Measurements from ENCODE around the gene PCDH19. TPM values are rescaled to one million over a fixed set of nuclear protein-coding genes. Genes with fewer than 3 reads are reported as not detected.
A peak's percentile ranks its signal among the peaks of the same experiment; 100 is the strongest.

The PCDH19 gene
- total RNA-seq, 2 donors from 2014 or later: 0.91 to 1.6 TPM

DNA sequence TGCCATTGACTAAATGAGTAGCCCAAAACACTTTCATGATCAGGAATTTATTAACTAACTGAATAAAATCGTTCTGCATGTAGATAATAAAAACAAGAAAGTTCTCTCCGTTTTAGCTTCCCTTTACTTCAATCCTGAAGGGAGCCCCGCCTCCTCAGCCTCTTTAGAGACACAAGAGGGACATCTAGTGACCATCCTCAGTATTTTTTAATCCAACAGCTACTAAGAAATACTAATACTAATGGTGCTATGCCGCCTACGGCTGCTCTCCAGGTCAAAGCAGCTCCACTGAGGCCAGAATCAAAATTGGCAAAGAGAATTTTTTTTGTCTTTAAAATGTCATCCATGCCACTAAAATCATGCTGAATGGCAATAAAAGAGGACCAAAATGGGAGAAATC is 3.2 kb upstream of the PCDH19 start:
- intact Hi-C loops (cut with DNase I): no loop called here
- Histone ChIP-seq H3K4me1 (replicated peaks) (no peaks in the 10 kb centered on the region), H3K36me3 (no peaks in the 10 kb centered on the region), H3K9me3 (no peaks in the 10 kb centered on the region), H3K27ac (no peak overlapping the region), H3K4me3 (no peak overlapping the region), H3K27me3 (replicated peaks; ENCODE audit: insufficient read depth) (no peaks in the 10 kb centered on the region)
- TF ChIP-seq POLR2A (IDR thresholded peaks at IDR 0.05): no peak
- TF ChIP-seq, protein P1, sequence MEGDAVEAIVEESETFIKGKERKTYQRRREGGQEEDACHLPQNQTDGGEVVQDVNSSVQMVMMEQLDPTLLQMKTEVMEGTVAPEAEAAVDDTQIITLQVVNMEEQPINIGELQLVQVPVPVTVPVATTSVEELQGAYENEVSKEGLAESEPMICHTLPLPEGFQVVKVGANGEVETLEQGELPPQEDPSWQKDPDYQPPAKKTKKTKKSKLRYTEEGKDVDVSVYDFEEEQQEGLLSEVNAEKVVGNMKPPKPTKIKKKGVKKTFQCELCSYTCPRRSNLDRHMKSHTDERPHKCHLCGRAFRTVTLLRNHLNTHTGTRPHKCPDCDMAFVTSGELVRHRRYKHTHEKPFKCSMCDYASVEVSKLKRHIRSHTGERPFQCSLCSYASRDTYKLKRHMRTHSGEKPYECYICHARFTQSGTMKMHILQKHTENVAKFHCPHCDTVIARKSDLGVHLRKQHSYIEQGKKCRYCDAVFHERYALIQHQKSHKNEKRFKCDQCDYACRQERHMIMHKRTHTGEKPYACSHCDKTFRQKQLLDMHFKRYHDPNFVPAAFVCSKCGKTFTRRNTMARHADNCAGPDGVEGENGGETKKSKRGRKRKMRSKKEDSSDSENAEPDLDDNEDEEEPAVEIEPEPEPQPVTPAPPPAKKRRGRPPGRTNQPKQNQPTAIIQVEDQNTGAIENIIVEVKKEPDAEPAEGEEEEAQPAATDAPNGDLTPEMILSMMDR (IDR thresholded peaks at IDR 0.05): peak in 2 of 4 experiments; percentile 28 to 43
- under 1% methylated on average over 5 of the region's 5 CpGs for WGBS
- peak; percentile 12 for DNase-seq (ENCODE audit: low spot score)

DNA sequence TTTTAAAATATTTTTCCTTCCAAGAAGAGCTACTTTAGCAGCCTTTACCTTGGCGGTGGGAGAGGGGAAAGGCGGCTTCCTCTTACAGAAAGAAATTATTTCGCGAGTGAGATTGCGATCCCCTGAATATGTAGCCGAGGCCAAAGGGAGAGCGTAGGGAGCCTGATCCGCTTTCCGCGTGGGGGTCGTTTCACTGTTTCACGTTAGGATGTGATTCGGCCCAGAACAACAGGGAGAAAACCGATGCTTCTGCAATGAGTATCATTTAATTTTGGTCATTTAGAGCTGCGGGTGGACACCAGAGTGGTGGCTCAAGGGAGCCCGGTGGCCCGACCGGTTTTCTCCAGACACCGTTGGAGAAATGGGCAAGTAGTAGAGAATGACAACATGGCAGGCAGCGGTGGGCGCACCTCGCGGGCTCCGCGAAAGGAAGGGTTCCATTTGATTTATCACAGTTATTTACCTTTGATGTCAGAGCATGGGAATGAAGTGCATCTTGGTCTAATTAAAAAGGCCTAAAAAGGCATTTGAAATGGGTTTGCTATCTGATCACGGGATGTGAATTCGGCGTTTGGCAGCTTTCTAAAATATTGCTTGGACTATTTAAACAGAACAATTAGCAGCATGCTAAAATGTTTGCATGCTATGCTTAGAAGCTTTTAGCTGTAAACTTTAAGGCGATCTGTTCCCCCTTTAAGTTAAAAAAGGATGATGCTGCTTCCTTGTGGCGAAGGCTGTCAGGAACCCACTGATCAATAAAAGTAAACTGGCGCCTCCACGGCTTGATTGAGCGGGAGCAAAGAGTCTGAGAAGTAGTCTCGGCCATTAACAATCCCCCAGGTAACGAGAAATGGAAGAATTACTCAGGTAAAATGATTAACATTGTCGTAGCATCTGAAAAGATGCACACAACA is 2.0 kb upstream of the PCDH19 start:
- Histone ChIP-seq H3K4me3 (no peak overlapping the region), H3K27me3 (replicated peaks; ENCODE audit: insufficient read depth) (no peaks in the 10 kb centered on the region), H3K36me3 (no peaks in the 10 kb centered on the region), H3K27ac (no peak overlapping the region), H3K4me1 (replicated peaks) (no peaks in the 10 kb centered on the region), H3K9me3 (no peaks in the 10 kb centered on the region)
- 39% methylated on average over 34 of the region's 36 CpGs for WGBS
- TF ChIP-seq POLR2A (IDR thresholded peaks at IDR 0.05) (no peak), POLR2AphosphoS5 (IDR thresholded peaks at IDR 0.05) (no peak)
- TF ChIP-seq, protein P1 (IDR thresholded peaks at IDR 0.05): no peak
- intact Hi-C loops (cut with DNase I): no loop called here
- no peak for DNase-seq (ENCODE audit: low spot score)

DNA sequence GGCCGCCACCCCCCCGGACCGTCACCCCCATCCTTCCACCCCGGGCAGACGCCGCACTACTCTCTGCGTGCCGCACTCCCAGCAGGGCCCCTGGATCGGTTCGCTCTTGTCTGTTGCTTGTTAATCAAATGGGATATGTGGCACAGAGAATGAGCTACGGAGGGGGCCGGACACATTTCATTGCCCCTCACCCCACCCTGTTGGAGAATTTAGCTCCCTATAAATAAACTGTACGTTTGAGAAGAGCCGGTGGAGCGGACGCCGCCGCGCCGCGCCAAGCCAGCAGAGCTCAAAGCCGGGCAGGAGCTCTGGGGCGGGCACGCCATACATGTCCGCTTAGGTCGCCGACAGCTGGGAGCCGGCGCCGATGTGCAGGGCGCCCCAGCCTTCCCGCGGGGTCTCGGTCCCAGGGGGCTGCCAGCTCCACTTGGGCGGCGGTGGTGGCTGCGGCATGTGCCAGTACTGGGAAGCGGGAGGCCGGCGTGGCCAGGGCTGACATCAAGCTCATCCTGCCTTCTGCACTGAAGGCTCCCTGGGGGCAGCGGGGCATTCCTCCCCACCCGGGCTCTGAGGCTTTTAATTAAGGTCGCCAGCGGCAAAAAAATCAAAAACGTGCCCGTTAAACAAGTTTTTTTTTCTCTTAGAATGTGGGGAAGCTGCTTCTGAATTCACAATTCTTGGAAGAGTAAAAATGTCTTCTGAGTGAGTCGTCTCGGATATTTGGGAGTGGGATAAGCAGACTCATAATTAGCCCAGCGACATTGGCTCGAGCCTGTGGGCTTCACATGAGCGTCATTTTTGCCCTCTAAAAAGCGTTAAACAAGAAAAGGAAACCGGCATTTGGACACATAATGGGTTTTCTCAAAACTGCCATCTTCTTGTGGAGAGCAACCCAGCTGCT is 1.1 kb upstream of the PCDH19 start:
- WGBS: 5% methylated on average over 40 of the region's 53 CpGs
- H3K4me1 ChIP-seq (replicated peaks): no peaks in the 10 kb centered on the region
- H3K27ac ChIP-seq: no peak overlapping the region
- H3K36me3 ChIP-seq: no peaks in the 10 kb centered on the region
- H3K4me3 ChIP-seq: no peak overlapping the region
- intact Hi-C loops (cut with DNase I): no loop called here
- no peaks in the 10 kb centered on the region for H3K27me3 ChIP-seq (replicated peaks; ENCODE audit: insufficient read depth)
- TF ChIP-seq, protein P1 (IDR thresholded peaks at IDR 0.05): no peak
- no peak for TF ChIP-seq POLR2A (IDR thresholded peaks at IDR 0.05)
- no peak for TF ChIP-seq POLR2AphosphoS5 (IDR thresholded peaks at IDR 0.05)
- no peak for DNase-seq (ENCODE audit: low spot score)
- no peaks in the 10 kb centered on the region for H3K9me3 ChIP-seq

DNA sequence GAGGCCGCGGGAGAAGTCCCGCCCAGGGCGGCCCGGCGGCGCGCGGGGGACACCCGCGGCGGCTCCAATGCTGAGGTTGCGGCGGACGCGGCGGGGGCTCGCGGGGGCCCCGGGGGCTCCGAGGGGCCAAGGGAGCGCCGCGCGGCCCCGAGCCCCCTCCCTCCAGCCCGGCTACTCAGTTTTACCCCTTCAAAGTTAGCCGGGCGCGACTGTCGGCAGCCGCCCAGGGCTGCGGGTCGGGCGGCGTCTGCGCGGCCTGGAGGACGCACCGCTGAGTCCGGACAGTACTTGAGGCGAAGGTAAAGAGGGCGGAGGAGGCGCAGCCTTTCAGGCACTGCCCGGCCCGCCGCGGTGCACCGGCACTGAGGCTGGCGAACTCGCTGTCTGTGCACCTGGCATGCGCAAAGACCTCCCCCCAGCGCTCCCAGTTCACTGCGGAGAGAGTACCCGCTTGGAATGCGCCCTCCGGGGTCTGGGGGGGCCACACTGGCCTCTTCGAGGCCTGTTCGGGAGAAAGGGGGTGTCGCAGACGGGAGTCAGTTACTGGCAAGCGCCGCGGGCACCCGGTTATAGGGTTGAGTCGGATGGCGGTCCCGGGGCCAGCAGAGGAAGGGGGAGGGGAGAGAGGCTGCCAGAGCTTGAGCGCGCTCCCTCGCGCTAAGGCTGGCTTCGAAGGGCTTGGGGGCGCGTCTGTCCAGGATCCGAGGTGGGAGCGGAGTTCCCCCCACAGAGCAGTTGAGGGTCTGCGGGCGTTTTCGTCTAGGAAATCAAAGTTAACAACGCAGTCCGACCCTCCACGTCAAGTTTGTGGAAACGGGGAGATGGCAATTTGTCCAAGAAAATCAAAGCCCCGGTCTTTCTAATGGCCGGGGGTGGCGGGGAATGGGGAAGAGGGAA is 1.1 kb downstream of the PCDH19 start:
- Histone ChIP-seq H3K27ac (no peak overlapping the region), H3K36me3 (no peaks in the 10 kb centered on the region), H3K27me3 (replicated peaks; ENCODE audit: insufficient read depth) (no peaks in the 10 kb centered on the region), H3K4me1 (replicated peaks) (no peaks in the 10 kb centered on the region), H3K4me3 (peak overlapping the region; percentile 6 to 18), H3K9me3 (no peaks in the 10 kb centered on the region)
- TF ChIP-seq, protein P1 (IDR thresholded peaks at IDR 0.05): no peak
- TF ChIP-seq POLR2A (IDR thresholded peaks at IDR 0.05): no peak
- no peak for TF ChIP-seq POLR2AphosphoS5 (IDR thresholded peaks at IDR 0.05)
- WGBS: 2% methylated on average over 30 of the region's 87 CpGs
- intact Hi-C loops (cut with DNase I): no loop called here
- no peak for DNase-seq (ENCODE audit: low spot score)

Measured in prostate gland (tissue), 2 donors.